ENCODE measurements around the gene PBX1. TPM values are rescaled to one million over a fixed set of nuclear protein-coding genes. Genes with fewer than 3 reads are reported as not detected.

Gene PBX1
- total and polyA plus RNA-seq, 2 donors (not counting 3 experiments of a cell fraction or from before 2014, with no cell fraction given): 10.7 to 24.1 TPM

GRCh38 chr1:164602101-164602422, 43.1 kb downstream of the PBX1 start:
- Histone ChIP-seq H3K79me2 (ENCODE audit: control insufficient read depth, insufficient read depth, low read length) (no peaks in the 10 kb centered on the region), H3K36me3 (ENCODE audit: control insufficient read depth in 2 of 2, extremely low read depth in 1 of 2, insufficient read depth in 2 of 2, low read length in 2 of 2) (no peaks in the 10 kb centered on the region), H3K4me2 (ENCODE audit: insufficient read depth, low read length) (no peak overlapping the region), H3K27ac (ENCODE audit: insufficient read depth, low read depth, low read length) (no peak overlapping the region), H4K20me1 (replicated peaks; ENCODE audit: control insufficient read depth, extremely low read depth, insufficient read depth, low read length) (no peaks in the 10 kb centered on the region), H3K9me1 (replicated peaks; ENCODE audit: control insufficient read depth, extremely low read depth, insufficient read depth, low read length) (no peaks in the 10 kb centered on the region), H2AFZ (ENCODE audit: low read depth, low read length) (no peak overlapping the region), H3K27me3 (ENCODE audit: control insufficient read depth in 2 of 2, insufficient read depth in 2 of 2, low read length in 2 of 2) (no peaks in the 10 kb centered on the region), H3K4me1 (ENCODE audit: control insufficient read depth, extremely low read depth, insufficient read depth, low read length) (peaks cover 3% of the 10 kb centered on the region), H3K9ac (replicated peaks; ENCODE audit: extremely low read depth, insufficient read depth, low read length) (no peak overlapping the region), H3K4me3 (replicated peaks in 1 of 3; ENCODE audit: insufficient read depth in 1 of 3, low read depth in 1 of 3, low read length in 3 of 3) (no peak overlapping the region), H3K9me3 (replicated peaks; ENCODE audit: control insufficient read depth, insufficient read depth, low read length) (no peaks in the 10 kb centered on the region)
- FAIRE-seq (no peak), DNase-seq (ENCODE audit: low read depth, low spot score) (no peak)
- dilution Hi-C loops (cut with MboI; ENCODE audit: extremely low pct_ligation_motif_present, low sequenced_read_pairs): no loop called here
- TF ChIP-seq POLR2AphosphoS5 (IDR thresholded peaks at IDR 0.05; ENCODE audit: insufficient read depth, low read depth, low read length) (no peak), EZH2 (IDR thresholded peaks at IDR 0.05; ENCODE audit: borderline replicate concordance, low read depth, low read length, severe bottlenecking) (no peak), FOS (IDR thresholded peaks at IDR 0.05; ENCODE audit: borderline replicate concordance, insufficient read depth, low read length) (no peak), POLR2A (IDR thresholded peaks at IDR 0.05; ENCODE audit: low read depth, low read length) (no peak), MAX (IDR thresholded peaks at IDR 0.05; ENCODE audit: insufficient read depth, insufficient read length) (no peak), GATA2 (IDR thresholded peaks at IDR 0.05; ENCODE audit: insufficient read depth, insufficient read length, low read depth, low read length) (no peak)
- BruUV-seq (replicated peaks): no TSS peak
- intact Hi-C loops (cut with micrococcal nuclease): no loop called here
- CTCF ChIA-PET: interaction anchor here (0.8 to 1.9 kb wide), 4 partner anchors 9 to 43 kb away, joined by 3 to 7 read pairs (median 4); partner anchors contain the start of gene PBX1
- POLR2A ChIA-PET: no interaction called here

- TF ChIP-seq FOS (IDR thresholded peaks at IDR 0.05; ENCODE audit: borderline replicate concordance, insufficient read depth, low read length) (no peak), CTCF (IDR thresholded peaks at IDR 0.05; ENCODE audit: extremely low read depth in 1 of 2, insufficient read depth in 1 of 2, low read depth in 1 of 2, low read length in 2 of 2) (no peak), MAX (IDR thresholded peaks at IDR 0.05; ENCODE audit: insufficient read depth, insufficient read length) (no peak), JUN (IDR thresholded peaks at IDR 0.05; ENCODE audit: borderline replicate concordance, insufficient read depth, insufficient read length, low read depth) (no peak), EZH2 (IDR thresholded peaks at IDR 0.05; ENCODE audit: borderline replicate concordance, low read depth, low read length, severe bottlenecking) (no peak), MYC (IDR thresholded peaks at IDR 0.05; ENCODE audit: low read depth, low read length) (no peak), GATA2 (IDR thresholded peaks at IDR 0.05; ENCODE audit: insufficient read depth, insufficient read length, low read depth, low read length) (no peak), POLR2AphosphoS5 (IDR thresholded peaks at IDR 0.05; ENCODE audit: insufficient read depth, low read depth, low read length) (no peak), POLR2A (IDR thresholded peaks at IDR 0.05; ENCODE audit: low read depth, low read length) (no peak)
- intact Hi-C loops (cut with micrococcal nuclease) (no loop called here), dilution Hi-C loops (cut with MboI; ENCODE audit: extremely low pct_ligation_motif_present, low sequenced_read_pairs) (no loop called here)
- ChIA-PET CTCF (interaction anchor here (1.4 to 1.9 kb wide), 3 partner anchors 9 to 44 kb away, joined by 3 to 7 read pairs (median 5); partner anchors contain the start of gene PBX1), POLR2A (interaction anchor here (0.7 kb wide), 1 partner anchor 45 kb away, joined by 3 read pairs; no protein-coding TSS in a partner anchor)
- FAIRE-seq (no peak), DNase-seq (ENCODE audit: low read depth, low spot score) (peak; percentile 53)
- no peaks in the 10 kb centered on the region for H3K36me3 ChIP-seq (ENCODE audit: control insufficient read depth in 2 of 2, extremely low read depth in 1 of 2, insufficient read depth in 2 of 2, low read length in 2 of 2)
- no peaks in the 10 kb centered on the region for H4K20me1 ChIP-seq (replicated peaks; ENCODE audit: control insufficient read depth, extremely low read depth, insufficient read depth, low read length)
- no peak overlapping the region for H3K27ac ChIP-seq (ENCODE audit: insufficient read depth, low read depth, low read length)
- H3K4me1 ChIP-seq (ENCODE audit: control insufficient read depth, extremely low read depth, insufficient read depth, low read length): peaks cover 3% of the 10 kb centered on the region
- no peak overlapping the region for H2AFZ ChIP-seq (ENCODE audit: low read depth, low read length)
- H3K27me3 ChIP-seq (ENCODE audit: control insufficient read depth in 2 of 2, insufficient read depth in 2 of 2, low read length in 2 of 2): no peaks in the 10 kb centered on the region
- H3K9ac ChIP-seq (replicated peaks; ENCODE audit: extremely low read depth, insufficient read depth, low read length): no peak overlapping the region
- no peaks in the 10 kb centered on the region for H3K9me1 ChIP-seq (replicated peaks; ENCODE audit: control insufficient read depth, extremely low read depth, insufficient read depth, low read length)
- BruUV-seq (replicated peaks): no TSS peak
- no peak overlapping the region for H3K4me2 ChIP-seq (ENCODE audit: insufficient read depth, low read length)
- no peaks in the 10 kb centered on the region for H3K9me3 ChIP-seq (replicated peaks; ENCODE audit: control insufficient read depth, insufficient read depth, low read length)
- no peak overlapping the region for H3K4me3 ChIP-seq (replicated peaks in 1 of 3; ENCODE audit: insufficient read depth in 1 of 3, low read depth in 1 of 3, low read length in 3 of 3)
- no peaks in the 10 kb centered on the region for H3K79me2 ChIP-seq (ENCODE audit: control insufficient read depth, insufficient read depth, low read length)
These were observed 43.6 kb downstream of the PBX1 start for GRCh38 chr1:164602480-164603093.
